GM18909 (cell line): ENCODE measurements around the gene SLC10A7.

ENCODE experiments used
- ATAC-seq: cut with Tn5 transposase; IDR thresholded peaks from one replicate; pipeline ENCODE4 v1.9.1; 2021; ENCODE audit warnings: mild to moderate bottlenecking; ENCODE audit not compliant: unreplicated experiment, poor library complexity

Gene SLC10A7

GRCh38 chr4:146445198-146446150, 76.3 kb downstream of the SLC10A7 start:
- ATAC-seq, result no peak

GRCh38 chr4:146443525-146443924, 78.2 kb downstream of the SLC10A7 start:
- no peak for ATAC-seq

GRCh38 chr4:146442801-146443200, 78.9 kb downstream of the SLC10A7 start:
- ATAC-seq, result no peak

GRCh38 chr4:146439999-146440398, 81.7 kb downstream of the SLC10A7 start:
- ATAC-seq, result no peak

GRCh38 chr4:146439437-146439836, 82.3 kb downstream of the SLC10A7 start:
- ATAC-seq, result no peak

- ATAC-seq, result no peak
Observed at GRCh38 chr4:146437778-146438177, 84.0 kb downstream of the SLC10A7 start.

GRCh38 chr4:146436423-146437162, 85.1 kb downstream of the SLC10A7 start:
- no peak for ATAC-seq

GRCh38 chr4:146435962-146436361, 85.8 kb downstream of the SLC10A7 start:
- no peak for ATAC-seq

- no peak for ATAC-seq
Observed at GRCh38 chr4:146432065-146432464, 89.7 kb downstream of the SLC10A7 start.

GRCh38 chr4:146428298-146428697, 93.4 kb downstream of the SLC10A7 start:
- ATAC-seq, result no peak

GRCh38 chr4:146417822-146418221, 103.9 kb downstream of the SLC10A7 start:
- ATAC-seq, result no peak

- no peak for ATAC-seq
Observed at GRCh38 chr4:146415829-146416228, 105.9 kb downstream of the SLC10A7 start.

GRCh38 chr4:146407669-146408084, 114.1 kb downstream of the SLC10A7 start:
- no peak for ATAC-seq

- no peak for ATAC-seq
Observed at GRCh38 chr4:146407257-146407656, 114.5 kb downstream of the SLC10A7 start.

- no peak for ATAC-seq
Observed at GRCh38 chr4:146401274-146401673, 120.5 kb downstream of the SLC10A7 start.

GRCh38 chr4:146398896-146399445, 122.8 kb downstream of the SLC10A7 start:
- no peak for ATAC-seq

- ATAC-seq, result no peak
Observed at GRCh38 chr4:146398404-146398803, 123.3 kb downstream of the SLC10A7 start.

GRCh38 chr4:146389561-146389960, 132.2 kb downstream of the SLC10A7 start:
- ATAC-seq, result no peak

GRCh38 chr4:146382194-146382593, 139.5 kb downstream of the SLC10A7 start:
- no peak for ATAC-seq

GRCh38 chr4:146381263-146381872, 140.4 kb downstream of the SLC10A7 start:
- no peak for ATAC-seq

- ATAC-seq, result no peak
Observed at GRCh38 chr4:146379744-146380143, 142.0 kb downstream of the SLC10A7 start.
